Measurements from ENCODE around the gene SPATA31E1. TPM values are rescaled to one million over a fixed set of nuclear protein-coding genes. Genes with fewer than 3 reads are reported as not detected.

The SPATA31E1 gene
- total RNA-seq, 4 donors from 2014 or later = not detected

DNA sequence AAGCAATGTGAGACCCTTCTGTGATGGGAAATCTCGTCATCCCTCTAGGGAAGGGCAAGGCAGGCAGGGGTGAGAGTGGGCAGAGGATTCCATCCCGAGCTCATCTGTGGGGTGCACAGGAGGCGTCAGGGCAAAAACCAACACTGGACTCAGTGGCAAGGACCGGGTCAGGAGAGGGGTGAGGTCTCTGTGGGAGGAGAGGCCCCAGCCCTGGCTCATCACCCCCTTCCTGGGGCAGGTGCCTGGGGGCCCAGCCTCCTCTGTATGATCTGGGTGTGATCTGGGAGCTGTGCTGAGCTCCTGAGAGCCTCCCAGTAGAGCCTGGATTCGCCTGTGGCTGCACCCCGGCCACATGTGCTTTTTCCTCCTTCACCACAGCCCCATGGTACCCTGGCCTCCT lies 597 bp downstream of the SPATA31E1 start:
- no peak for DNase-seq (ENCODE audit: low spot score in 2 of 2)
- 79 to 89% methylated on average over 6 of the region's 6 CpGs for WGBS, 2 donors
- no peak overlapping the region for H3K4me3 ChIP-seq (ENCODE audit: low read depth, poor library complexity, severe bottlenecking)
- intact Hi-C loops (cut with DNase I; ENCODE audit: low total_unique reads) = no loop called here
- TF ChIP-seq POLR2A (IDR thresholded peaks at IDR 0.05) = no peak
- TF ChIP-seq, protein P1, sequence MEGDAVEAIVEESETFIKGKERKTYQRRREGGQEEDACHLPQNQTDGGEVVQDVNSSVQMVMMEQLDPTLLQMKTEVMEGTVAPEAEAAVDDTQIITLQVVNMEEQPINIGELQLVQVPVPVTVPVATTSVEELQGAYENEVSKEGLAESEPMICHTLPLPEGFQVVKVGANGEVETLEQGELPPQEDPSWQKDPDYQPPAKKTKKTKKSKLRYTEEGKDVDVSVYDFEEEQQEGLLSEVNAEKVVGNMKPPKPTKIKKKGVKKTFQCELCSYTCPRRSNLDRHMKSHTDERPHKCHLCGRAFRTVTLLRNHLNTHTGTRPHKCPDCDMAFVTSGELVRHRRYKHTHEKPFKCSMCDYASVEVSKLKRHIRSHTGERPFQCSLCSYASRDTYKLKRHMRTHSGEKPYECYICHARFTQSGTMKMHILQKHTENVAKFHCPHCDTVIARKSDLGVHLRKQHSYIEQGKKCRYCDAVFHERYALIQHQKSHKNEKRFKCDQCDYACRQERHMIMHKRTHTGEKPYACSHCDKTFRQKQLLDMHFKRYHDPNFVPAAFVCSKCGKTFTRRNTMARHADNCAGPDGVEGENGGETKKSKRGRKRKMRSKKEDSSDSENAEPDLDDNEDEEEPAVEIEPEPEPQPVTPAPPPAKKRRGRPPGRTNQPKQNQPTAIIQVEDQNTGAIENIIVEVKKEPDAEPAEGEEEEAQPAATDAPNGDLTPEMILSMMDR (IDR thresholded peaks at IDR 0.05) = no peak

DNA sequence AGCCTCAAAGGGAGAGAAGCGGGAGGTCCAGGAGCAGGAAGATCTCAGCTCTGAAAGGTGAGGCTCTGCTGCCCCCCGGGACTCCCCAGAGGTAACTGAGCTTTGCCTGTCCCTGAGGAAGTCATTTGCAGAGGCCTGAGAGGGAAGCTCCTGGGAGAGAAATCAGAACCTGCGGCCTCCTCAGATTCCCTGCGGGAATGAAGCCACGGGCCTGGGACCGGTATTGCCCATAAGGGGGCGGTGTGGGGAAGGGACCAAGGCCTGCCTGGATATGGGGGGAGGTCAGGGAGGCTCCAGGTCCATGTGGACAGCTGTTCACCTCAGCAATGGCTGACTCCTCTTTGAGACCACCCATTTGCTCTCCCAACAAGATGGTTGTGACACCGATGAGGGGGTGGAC lies 1.3 kb downstream of the SPATA31E1 start:
- intact Hi-C loops (cut with DNase I; ENCODE audit: low total_unique reads) = no loop called here
- no peak overlapping the region for H3K4me3 ChIP-seq (ENCODE audit: low read depth, poor library complexity, severe bottlenecking)
- WGBS, 2 donors = 78 to 86% methylated on average over 8 of the region's 8 CpGs
- no peak for TF ChIP-seq POLR2A (IDR thresholded peaks at IDR 0.05)
- DNase-seq (ENCODE audit: low spot score in 2 of 2) = no peak

DNA sequence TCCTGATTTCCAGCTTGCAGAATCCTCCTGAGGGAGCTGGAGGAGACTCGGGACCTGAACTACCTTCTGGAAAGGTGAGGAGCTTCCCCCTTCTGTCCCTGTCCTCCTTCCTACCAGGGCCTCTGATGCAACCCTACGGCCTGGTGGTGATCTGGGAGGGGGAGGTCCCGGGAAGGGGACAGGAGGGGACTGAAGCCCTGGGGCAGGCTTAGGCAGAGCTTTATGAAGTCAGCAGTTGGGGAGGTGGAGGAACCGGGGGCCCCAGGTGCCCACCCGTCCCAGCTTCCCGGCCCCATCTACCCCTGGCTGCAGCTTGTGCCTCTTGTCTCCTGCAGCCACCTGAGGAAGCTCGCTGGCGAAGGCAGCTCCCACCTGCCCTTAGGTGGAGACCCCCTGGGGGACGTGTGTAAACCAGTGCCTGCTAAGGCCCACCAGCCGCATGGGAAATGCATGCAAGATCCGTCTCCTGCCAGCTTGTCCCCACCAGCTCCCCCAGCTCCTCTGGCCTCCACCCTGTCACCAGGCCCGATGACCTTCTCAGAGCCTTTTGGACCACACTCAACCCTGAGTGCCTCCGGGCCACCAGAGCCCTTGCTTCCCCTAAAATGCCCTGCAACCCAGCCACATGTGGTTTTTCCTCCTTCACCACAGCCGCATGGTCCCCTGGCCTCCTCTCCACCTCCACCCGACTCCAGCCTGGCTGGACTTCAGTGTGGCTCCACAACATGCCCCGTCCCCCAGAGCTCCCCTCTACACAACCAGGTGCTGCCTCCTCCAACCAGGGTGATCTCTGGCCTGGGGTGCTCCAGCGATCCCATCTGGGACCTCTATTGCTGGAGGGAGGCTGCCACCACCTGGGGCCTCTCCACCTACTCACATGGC lies 2.1 kb downstream of the SPATA31E1 start:
- intact Hi-C loops (cut with DNase I; ENCODE audit: low total_unique reads) = no loop called here
- 94 to 95% methylated on average over 17 of the region's 17 CpGs for WGBS, 2 donors
- H3K4me3 ChIP-seq (ENCODE audit: low read depth, poor library complexity, severe bottlenecking) = no peak overlapping the region
- TF ChIP-seq, protein P1 (IDR thresholded peaks at IDR 0.05) = no peak
- TF ChIP-seq POLR2A (IDR thresholded peaks at IDR 0.05) = no peak
- no peak for DNase-seq (ENCODE audit: low spot score in 2 of 2)

DNA sequence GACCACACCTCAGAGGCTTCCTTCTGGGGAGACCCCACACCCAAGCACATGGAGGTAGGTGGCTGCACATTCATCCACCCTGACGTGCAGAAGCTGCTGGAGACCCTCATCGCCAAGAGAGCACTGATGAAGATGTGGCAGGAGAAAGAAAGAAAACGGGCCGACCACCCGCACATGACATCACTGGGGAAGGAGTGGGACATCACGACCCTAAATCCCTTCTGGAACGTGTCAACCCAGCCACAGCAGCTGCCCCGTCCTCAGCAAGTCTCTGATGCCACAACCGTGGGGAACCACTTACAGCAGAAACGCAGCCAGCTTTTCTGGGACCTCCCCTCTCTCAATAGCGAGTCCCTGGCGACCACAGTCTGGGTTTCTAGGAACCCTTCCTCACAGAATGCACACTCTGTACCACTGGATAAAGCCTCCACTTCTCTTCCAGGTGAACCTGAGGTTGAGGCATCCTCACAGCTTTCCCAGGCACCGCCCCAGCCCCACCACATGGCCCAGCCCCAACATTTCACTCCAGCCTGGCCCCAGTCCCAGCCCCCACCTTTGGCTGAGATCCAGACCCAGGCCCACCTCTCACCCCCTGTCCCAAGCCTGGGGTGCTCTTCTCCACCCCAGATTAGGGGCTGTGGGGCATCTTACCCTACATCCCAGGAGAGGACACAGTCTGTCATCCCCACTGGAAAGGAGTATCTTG lies 3.0 kb downstream of the SPATA31E1 start:
- WGBS, 2 donors = 88 to 89% methylated on average over 11 to 13 of the region's 13 CpGs
- DNase-seq (ENCODE audit: low spot score in 2 of 2) = no peak
- TF ChIP-seq, protein P1 (IDR thresholded peaks at IDR 0.05) = no peak
- TF ChIP-seq POLR2A (IDR thresholded peaks at IDR 0.05) = no peak
- H3K4me3 ChIP-seq (ENCODE audit: low read depth, poor library complexity, severe bottlenecking) = no peak overlapping the region
- intact Hi-C loops (cut with DNase I; ENCODE audit: low total_unique reads) = no loop called here

DNA sequence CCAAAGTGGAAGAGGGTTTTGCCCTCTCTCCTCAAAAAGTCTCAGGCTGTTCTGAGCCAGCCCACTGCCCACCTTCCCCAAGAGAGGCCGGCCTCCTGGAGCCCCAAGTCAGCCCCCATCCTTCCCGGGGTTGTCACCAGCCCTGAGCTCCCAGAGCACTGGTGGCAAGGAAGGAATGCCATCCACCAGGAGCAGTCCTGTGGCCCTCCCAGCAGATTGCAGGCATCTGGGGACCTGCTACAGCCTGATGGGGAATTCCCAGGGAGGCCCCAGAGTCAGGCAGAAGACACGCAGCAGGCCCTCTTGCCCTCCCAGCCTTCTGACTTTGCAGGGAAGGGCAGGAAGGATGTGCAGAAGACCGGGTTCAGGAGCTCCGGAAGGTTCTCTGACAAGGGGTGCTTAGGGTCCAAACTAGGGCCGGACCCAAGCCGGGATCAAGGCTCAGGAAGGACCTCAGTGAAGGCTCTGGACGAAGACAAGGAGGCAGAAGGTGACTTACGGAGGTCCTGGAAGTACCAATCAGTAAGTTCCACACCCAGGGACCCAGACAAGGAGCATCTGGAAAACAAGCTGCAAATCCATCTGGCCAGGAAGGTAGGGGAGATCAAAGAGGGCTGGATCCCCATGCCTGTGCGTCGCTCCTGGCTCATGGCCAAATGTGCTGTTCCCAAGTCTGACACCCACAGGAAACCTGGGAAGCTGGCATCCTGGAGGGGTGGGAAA lies 3.7 kb downstream of the SPATA31E1 start:
- no peak for DNase-seq (ENCODE audit: low spot score in 2 of 2)
- intact Hi-C loops (cut with DNase I; ENCODE audit: low total_unique reads) = no loop called here
- H3K4me3 ChIP-seq (ENCODE audit: low read depth, poor library complexity, severe bottlenecking) = no peak overlapping the region
- WGBS, 2 donors = 68 to 69% methylated on average over 9 to 11 of the region's 11 CpGs
- no peak for TF ChIP-seq POLR2A (IDR thresholded peaks at IDR 0.05)
- TF ChIP-seq, protein P1 (IDR thresholded peaks at IDR 0.05) = no peak

Data from lower leg skin (tissue), 4 donors.